EH (cell line): Measurements from ENCODE around the gene COL21A1.

ENCODE experiments used
- DNase-seq: peaks from one replicate; pipeline ENCODE4 v3.0.0-alpha.2; 2015; ENCODE audit warnings: low read depth

COL21A1 gene

DNA sequence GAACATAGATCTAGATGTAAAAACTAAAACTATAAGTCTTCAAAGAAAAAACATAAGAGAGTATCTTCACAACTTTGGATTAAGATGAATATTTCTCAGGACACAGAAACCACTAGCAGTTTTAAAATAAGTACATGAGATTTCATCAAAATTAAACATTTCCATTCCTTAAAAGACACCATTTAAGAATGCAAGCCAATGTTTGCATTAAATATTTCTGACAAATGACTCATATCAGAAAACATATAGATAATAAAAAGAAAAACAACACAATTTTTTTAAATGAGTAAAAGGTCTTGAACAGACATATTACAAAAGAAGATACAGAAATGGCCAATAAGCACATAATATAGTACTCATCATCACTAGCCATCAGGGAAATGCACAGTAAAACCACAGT, 59.7 kb downstream of the COL21A1 start:
- no peak for DNase-seq

DNA sequence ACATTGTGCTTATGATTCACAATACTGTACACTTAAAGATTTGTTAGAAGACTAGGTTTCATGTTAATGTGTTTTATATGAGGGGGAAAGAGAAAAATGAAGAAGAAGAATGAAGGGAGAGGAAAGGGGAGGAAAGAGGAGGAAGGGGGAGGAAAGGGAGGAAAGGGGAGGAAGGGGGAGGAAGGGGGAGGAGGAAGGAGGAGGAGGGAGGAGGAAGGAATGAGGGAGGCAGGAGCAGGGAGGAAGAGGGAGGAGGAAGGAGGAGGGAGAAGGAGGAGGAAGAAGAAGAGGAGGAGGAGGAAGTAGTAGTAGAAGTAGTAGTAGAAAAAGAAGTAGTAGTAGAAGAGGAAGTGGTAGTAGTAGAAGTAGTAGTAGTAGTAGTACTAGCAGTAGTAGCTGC, 70.6 kb downstream of the COL21A1 start:
- DNase-seq, result no peak

- no peak for DNase-seq
Observed at GRCh38 chr6:56173228-56173627, 74.2 kb downstream of the COL21A1 start.

DNA sequence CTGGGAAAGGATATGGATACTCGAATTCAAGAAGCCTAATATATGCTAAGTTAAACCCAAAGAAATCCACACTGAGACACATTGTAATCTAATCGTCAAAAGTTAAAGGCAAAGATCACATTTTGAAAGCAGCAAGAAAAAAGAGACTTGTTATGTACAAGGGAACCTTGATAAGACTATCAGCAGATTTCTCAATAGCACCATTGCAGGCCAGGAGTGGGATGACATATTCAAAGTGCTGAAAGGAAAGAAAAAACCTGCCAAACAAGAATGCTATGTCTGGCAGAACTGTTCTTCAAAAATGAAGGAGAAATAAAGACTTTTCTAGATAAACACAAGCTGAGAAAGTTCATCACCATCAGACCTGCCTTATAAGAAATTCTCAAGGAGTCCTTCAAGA, 75.2 kb downstream of the COL21A1 start:
- no peak for DNase-seq

GRCh38 chr6:56169366-56169765, 78.0 kb downstream of the COL21A1 start:
- DNase-seq, result no peak

GRCh38 chr6:56168596-56168995, 78.8 kb downstream of the COL21A1 start:
- DNase-seq, result peak; percentile 17

- DNase-seq, result no peak
Observed at GRCh38 chr6:56162081-56162480, 85.3 kb downstream of the COL21A1 start.

GRCh38 chr6:56160489-56160888, 86.9 kb downstream of the COL21A1 start:
- no peak for DNase-seq

DNA sequence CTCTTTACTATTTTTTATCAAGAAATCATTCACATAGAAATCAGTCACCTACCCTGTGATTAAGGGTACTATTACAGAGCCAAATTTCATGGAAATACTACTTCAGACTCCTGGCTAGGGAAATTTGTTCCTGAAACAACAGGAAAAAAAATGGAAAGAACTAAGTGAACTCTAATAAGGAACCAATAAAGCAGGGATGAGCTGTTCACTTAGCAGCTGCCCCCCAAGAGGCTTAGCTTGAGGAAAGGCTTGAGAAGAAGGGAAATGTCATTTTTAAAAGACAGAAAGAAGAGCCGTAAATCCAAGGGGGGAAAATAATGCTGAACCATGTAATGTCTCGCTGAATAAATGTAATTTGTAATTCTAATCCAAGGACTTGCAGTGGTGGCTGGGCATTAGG, 88.8 kb downstream of the COL21A1 start:
- DNase-seq, result no peak

DNA sequence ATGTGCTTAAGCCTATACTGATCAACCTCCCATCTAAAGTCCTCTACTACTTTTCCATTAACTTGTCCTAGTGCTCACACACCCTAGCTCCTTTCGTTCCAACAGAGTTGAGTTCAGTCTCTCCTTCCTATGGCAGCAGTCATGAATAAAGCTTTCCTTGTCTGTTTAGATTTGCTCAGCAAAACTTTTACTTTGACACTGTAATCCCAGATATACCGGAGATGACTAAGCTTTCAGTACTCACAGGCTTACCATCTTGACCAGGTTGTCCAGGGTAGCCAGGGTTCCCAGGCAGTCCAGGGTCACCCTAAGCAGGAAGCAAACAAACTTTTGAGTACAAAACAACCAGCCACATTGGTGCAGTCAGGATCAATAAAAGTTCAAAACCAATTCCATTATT, 90.7 kb downstream of the COL21A1 start:
- no peak for DNase-seq

DNA sequence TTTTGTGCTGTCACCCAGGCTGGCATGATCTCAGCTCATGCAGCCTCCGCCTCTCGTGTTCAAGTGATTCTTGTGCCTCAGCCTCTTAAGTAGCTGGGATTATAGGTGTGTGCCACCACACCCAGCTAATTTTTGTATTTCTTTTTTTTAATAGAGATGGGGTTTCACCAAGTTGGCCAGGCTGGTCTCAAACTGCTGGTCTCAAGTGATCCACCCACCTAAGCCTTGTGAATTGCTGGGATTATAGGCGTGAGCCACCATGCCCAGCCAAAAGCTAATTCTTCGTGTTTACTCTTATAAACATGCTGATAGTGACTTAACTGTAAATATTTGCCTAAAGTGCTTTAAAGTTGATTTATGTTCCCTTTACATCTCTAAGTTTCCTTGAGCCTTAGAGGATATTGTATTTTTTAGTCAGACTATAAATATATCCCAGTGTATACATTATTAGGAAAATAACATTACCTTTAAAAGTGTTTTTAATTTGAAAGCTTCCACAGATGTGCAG, 91.7 kb downstream of the COL21A1 start:
- no peak for DNase-seq

DNA sequence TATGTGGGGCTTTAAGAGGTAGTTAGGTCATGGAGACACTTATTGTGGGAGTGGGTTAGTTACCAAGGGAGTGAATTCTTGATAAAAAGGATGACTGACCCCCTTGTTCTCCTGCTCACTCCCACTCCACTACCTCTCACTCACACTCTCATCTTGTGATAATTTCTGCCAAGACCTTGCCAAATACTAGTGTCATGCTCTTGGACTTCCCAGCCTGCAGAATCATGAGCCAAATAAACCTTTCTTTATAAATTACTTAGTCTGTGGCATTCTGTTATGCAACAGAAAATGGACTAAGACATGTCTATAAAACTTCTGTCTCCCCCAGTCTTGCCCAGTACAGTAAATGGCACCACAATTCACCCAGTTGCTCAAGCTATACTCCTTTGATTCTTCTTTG, 93.3 kb downstream of the COL21A1 start:
- DNase-seq, result no peak

DNA sequence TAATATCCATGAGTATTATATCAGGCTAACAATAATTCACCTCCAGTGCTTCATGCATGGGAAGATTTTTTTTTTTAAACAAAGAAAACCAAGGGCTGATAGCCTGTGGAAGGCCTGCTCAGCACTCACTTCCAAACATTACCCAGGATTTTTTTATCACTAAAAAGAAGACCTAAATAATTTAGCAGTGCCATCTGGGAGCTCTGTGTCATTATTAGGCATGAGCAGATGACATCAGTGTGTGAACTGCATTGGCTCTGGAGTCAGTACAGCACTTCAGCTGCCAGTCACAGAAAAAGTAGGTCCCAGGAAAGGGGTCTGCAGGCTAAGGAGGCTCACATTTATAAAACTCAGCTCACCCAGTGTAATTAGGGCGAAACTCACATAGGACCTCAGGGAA, 94.8 kb downstream of the COL21A1 start:
- DNase-seq, result no peak

DNA sequence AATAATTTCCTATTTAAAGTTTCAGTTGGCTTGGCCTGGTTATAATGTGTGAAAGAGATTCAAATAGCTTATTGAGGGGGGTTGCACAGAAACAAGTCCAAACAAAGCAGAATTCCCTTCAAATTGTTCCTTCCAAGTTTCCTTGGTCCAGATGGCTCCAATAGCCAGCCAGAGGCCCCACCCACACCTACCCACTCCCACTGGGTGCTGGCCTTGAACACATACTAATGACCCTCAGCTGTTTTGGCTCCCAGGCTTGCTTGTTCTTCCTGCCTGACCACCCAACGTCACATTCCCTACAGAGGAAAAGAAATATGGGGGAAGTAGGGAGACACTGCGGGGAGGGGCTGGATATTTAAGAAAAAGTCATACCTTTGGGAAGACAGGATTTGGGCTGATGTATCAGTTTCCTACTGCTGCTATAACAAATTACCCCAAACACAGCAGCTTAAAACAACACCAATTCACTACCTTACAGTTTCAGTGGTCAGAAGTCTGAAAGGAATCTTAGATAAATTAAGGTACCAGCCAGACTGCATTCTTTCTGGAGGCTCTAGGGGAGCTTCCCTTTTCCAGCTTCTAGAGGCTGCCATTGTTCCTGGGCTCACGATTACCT, 95.7 kb downstream of the COL21A1 start:
- no peak for DNase-seq

DNA sequence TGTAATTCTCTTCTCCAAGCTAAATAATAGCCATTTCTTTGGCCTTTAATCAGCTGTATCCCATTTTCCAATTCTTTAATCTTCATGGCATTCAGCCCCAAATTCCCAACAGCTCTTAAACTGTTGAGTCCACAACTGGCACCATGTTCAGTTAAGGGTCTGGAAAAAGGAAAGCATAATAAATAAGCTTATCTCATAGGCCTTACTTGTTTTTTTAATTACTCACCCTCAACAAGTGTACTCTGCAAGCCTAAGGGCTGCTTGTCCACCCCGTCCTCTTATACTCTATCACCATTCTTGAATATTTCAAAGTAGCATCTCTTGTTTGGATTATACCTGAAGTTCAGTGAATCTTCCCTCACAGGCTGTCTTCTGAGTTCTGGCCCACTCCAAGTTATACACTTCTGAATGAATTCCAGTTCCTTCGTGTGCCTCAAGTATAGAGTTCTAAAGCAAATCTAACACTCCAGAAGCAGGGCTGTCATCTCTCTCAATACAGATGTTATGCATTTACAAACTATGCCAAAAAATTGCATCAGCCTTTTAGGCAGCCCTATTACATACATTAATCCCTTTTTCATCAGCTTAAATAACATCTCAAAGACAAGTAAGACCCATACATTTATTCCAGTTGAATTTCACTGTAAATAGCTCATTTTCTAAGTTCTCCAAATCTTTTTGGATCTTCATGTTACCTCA, 98.7 kb downstream of the COL21A1 start:
- DNase-seq, result no peak

DNA sequence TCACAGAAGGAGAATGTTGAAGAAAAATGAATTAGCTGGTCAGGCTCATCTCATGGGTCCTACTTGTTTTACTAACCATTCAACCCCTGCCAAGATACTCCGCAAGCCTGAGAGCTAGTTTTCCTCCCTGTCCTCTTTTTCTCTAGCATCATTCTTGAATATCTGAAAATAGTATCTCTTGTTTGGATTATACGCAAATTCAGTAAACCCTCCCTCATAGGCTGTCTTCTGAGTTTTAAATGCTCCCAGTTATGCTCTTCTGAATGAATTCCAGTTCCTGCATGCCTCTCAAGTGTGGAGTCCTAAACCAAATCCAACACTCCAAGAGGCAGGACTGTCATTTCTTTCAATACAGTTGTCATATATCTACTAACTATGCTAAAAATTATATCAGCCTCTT, 99.6 kb downstream of the COL21A1 start:
- DNase-seq, result no peak

DNA sequence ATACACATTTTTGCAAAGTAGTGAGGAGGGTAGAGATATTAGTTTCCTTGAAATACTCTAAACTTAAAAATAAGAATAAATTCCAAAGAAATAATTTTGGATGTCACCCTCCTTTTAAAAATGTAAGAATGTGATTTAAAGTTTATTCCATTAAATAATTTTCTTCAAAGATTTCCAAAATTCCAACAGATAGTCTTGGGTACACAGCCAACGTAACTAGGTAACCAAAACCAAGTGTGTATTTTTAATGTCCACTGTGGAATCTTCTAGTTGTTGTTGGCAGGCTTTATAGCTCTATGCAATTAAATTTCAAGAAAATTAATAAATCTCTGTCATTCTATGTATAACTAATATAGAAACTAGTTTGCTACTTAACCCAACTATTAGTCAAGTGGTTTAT, 101.3 kb downstream of the COL21A1 start:
- no peak for DNase-seq

GRCh38 chr6:56145616-56146015, 101.8 kb downstream of the COL21A1 start:
- DNase-seq, result no peak

DNA sequence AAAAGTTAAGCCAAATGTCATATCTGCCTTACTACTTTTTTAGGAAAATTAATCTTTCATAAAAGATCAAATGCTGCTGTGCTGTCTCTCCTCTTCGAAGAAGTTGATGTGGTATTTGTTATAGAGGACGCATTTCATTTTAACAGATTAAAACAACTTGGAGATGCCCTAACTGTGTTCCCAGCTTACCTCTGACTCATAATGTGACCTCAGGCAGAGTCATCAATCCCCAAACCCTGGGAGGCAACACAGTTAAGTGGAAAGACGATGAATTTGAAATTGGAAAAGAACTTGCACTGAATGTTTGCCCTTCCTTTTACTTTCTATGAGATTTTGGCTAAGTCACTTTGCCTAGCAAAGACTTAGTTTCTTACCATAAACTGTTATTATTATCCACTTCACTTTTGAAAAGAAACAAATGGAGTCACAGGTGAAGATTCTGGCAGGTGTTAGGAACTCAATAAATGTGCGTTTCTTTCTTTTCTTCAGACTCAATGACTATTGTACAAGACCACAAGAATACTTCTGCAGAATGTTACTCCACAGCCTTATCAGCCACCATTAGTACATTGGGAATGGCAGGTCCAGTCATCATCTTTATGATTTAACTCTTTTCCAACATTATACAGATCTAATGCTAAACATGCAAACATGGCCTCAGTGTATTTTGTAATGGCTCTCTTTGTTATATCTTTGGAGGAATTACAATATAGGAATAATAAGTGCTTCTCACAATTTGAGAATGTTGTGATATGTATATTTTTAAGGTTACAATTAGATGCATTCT, 102.6 kb downstream of the COL21A1 start:
- peak; percentile 36 for DNase-seq

- DNase-seq, result no peak
Observed at GRCh38 chr6:56143796-56144195, 103.6 kb downstream of the COL21A1 start.

DNA sequence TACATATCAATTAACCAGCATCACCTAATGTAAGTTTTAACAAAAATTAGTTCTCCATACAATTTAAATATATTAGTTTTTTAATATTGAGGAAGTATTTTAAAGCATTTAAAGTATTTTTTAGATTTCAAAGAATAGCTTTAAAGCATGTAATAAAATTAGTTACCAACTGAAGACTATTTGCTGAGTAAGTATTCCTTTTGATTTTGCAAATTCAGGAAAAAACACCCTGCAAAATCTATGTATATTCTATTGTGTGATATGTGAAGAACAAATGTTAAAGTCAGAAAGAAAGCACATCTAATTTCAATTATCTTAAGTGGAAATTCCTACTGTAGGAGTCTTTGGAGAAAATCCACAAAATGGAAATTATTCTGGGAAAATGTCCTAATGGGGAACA, 107.3 kb downstream of the COL21A1 start:
- DNase-seq, result no peak

DNA sequence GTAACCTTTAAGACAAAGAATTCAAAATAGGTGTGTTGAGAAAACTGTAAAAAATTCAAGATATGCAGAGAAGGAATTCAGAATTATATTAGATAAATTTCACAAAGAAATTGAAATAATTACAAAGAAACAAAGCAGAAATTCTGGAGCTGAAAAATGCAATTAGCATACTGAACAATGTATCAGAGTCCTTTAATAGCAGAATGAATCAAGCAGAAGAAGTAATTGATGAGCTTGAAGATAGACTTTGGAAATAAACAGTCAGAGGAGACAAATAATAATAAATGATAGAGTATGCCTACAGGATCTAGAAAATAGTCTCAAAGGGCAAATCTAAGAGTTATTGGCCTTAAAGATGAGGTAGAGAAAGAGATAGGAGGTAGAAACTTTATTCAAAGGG, 131.7 kb downstream of the COL21A1 start:
- no peak for DNase-seq

DNA sequence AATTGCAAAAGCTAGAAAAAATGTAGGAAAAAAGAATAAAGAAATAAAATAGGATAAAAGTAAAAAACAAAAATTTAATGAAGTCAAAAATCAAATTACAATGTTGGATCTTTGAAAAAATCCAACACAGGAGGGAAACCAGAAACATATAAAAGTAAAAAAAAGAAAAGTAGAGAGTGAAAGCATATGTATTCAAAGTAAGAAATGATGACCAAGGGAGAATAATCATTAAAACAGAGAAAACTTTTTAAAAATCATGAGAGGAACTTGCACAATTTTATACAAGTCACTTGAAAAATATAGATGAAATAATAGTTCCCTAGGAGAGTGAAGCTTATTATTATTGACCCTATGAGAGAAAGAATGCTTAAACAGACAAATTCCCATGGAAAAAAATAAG, 138.2 kb downstream of the COL21A1 start:
- no peak for DNase-seq
